Stimulated activated CD8-positive, alpha-beta memory T cell treated with anti-CD3 and anti-CD28 coated beads, Interleukin-15, amount 100 ng/mL, for 48 hours (primary cell): ENCODE measurements around the gene GRB2.
"Not testable (repeated sequence)": the region's sequence is repeated elsewhere in the genome, so short reads cannot be mapped to it uniquely, and the experiment has no call there.

Experiments used
- DNase-seq, 2 donors: peaks; one replicate each; pipeline ENCODE4 v3.0.0-alpha.2; 2020; ENCODE audit warnings: low read depth in 2 of 2

GRB2 gene

DNA sequence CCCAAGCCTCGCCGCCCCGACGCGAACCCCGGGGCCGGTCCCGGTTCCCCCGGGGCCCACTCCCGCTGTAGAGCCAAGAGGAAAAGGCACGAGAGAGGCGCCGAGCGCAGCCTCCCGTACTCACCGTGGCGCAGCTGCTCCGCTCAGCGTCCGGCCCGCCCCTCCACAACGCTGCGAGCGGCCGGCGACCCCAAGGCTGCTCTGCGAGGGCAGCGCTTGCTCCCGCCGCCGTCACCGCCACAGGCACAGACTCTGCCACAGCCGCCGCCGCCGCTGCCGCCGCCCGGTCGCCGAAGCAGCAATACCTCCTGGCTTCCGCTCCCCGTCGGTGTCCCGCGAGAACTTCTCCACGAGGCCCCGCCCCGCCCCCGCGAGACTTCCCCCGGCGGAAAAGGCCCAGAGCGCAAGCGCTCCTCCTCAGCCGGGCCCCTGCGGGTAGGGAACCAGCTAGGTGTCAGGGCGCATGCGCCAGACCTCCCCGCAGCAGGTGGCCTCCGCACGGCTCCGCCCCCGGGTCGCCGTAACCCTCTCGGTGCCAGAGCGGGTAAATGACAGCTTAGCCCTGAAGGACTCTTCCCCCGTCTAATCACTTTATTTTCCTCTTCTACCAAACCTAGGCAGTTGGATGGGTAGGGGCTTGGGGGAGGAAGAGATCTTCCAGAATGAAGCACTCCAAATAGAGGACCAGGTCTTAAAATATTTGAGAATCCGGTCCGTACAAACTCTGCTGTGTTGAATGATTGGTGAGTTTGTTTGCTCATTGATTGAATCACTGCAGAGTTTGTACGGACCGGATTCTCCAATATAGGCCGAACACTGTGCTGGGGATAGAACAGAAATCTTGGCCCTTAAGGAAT lies at the start of gene GRB2:
Gene GRB2 (minus strand): TSS at position 314 of the 857 bp plus-strand sequence. CDS start 12,050 bp downstream, outside the sequence.
- DNase-seq, result peak; percentile 100

DNA sequence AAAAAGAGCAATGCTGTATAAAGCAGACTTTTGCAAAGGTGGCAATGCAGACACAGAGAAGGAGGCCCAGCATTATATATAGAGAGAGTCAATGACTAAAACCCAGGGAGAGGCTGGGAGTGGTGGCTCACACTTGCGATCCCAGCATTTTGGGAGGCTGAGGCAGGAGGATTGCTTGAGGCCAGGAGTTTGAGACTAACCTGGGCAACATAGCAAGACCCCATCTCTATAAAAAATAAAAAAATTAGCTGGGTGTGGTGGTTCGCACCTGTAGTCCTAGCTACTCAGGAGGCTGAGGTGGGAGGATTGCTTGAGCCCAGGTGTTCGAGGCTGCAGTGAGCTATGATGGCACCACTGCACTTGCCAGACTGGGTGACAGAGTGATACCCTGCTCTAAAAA lies 49.2 kb upstream of the GRB2 start:
- not testable (repeated sequence) for DNase-seq

DNA sequence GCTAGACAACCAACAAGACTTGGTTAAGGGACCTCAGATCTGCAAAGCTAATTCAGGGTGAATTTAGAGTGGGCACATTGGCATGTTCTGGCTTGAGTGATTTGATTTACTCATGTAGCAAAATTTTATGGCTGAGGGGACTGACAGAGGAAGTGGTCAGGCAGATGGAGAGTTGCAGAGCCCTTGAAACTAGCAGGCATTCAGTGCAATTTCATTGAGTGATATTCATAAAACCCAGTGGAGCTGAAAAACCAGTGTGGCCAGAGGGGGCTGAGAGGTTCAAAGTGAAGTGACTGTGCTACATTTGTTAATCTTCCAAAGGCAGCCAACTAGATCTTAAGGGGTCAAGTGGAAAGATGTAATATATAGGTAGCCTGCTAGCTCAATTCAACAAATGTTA lies 48.7 kb upstream of the GRB2 start:
- no peak for DNase-seq

GRCh38 chr17:75450270-75450669 lies 44.8 kb upstream of the GRB2 start:
- no peak for DNase-seq

- no peak for DNase-seq
Measured at GRCh38 chr17:75447951-75448856, 42.7 kb upstream of the GRB2 start.

- DNase-seq, result not testable (repeated sequence)
Measured at GRCh38 chr17:75445896-75446295, 40.4 kb upstream of the GRB2 start.

GRCh38 chr17:75445296-75445695 lies 39.8 kb upstream of the GRB2 start:
- DNase-seq, result no peak

DNA sequence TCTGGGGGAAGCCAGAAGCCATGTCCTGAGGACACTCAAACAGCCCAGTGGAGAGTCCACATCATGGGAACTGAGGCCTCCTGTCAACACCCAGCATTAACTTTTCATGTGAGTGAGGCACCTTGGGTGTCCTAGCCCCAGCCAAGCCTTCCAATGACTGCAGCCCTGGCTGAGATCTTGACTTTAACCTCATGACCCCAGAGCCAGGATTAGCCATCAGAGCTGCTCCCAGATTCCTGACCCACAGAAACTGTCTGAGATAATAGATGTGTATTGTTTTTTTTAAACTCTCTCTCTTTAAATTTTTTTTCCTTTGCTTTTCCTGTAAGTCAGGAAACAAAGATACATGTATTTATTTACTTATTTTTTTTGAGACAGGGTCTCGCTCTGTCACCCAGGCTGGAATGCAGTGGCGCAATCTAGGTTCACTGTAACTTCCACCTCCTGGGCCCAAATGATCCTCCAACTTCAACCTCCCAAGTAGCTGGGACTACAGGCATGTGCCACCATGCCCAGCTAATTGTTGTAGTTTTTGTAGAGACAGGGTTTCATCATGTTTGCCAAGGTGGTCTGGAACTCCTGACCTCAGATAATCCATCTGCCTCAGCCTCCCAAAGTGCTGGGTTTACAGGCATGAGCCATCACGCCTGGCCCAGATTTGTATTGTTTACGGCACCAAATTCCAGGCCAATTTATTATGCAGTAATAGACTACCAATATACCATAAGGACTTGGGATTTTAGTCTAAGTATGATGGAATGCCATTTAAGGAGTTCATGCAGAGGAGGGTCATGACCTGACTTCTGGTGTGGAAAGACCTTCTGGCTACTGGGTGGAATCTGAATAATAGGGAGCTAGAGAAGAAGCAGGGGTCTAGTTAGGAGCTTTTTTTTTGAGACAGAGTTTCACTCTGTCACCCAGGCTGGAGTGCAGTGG lies 37.0 kb upstream of the GRB2 start:
- no peak for DNase-seq

DNA sequence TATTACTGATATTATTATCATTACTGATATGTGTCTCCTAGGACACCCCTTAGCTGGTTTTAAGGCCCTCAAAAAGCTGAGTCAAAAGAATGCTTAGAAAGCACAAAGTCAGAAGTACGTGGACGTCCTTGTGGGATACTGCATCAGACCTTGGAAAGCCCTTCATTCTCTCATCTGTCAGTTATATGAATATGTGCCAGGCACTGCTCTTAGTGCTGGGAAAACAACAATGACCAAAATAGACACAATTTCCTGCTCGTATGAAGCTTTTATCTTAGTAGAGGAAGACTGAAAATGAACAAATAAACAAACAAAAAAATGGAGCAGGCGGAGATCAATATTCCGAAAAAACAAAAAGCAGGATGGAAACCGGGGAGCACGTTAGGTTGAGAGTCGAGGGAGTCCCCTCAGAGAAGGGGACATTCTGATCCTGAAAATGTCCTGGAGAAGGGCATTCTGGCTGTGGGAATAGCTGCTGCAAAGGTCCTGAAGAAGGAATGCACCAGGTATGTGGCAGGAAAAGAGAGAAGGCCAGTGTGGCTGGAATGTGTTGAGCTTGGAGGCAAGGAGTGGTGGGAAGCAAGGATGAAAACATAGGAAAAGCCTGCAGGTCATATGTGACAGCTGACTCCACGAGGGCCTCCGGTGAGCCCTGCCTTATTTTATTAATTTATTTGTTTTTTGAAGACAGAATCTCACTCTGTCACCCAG lies 35.4 kb upstream of the GRB2 start:
- DNase-seq, result no peak

GRCh38 chr17:75439287-75439686 lies 33.8 kb upstream of the GRB2 start:
- no peak for DNase-seq

GRCh38 chr17:75437404-75437803 lies 31.9 kb upstream of the GRB2 start:
- DNase-seq, result not testable (repeated sequence)

GRCh38 chr17:75434433-75434832 lies 29.0 kb upstream of the GRB2 start:
- not testable (repeated sequence) for DNase-seq

GRCh38 chr17:75433218-75433783 lies 27.8 kb upstream of the GRB2 start:
- DNase-seq, result no peak

DNA sequence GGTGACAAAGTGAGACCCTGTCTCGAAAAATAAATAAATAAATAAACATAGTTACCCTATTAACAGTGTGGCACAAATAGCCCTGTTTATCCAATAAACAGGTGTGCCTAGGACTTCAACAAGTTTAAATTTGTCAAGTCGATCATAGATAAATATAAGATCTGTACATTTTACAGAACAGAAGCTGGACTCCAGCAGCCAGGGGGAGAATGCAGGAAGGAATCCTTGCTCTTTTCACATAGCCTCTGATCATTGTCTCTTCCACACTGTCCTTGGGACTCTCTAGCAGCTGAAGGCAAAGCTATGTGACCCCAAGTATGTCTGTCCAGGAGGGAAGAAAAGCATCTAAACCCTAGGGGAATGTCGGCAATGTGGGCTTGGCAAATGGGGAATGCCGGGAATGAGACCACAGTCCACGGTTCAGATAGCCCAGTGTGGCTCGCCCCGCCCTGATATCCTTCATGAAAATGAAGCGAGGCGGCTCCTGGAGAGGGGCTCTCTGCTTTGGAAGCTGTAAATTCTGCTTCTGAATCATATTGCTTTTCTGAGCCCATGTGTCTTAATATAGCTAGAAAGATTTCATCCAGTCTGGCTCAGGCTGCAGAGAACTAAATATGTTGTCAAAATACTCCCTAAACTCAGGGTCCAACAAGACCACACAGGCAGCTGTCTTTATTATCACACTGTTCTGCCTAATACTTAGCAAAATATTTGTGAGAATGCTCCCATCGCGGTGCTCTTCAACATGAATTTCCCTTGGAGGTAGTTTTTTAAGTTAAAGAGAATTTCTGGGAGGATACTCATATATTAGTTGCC lies 24.9 kb upstream of the GRB2 start:
- no peak for DNase-seq

DNA sequence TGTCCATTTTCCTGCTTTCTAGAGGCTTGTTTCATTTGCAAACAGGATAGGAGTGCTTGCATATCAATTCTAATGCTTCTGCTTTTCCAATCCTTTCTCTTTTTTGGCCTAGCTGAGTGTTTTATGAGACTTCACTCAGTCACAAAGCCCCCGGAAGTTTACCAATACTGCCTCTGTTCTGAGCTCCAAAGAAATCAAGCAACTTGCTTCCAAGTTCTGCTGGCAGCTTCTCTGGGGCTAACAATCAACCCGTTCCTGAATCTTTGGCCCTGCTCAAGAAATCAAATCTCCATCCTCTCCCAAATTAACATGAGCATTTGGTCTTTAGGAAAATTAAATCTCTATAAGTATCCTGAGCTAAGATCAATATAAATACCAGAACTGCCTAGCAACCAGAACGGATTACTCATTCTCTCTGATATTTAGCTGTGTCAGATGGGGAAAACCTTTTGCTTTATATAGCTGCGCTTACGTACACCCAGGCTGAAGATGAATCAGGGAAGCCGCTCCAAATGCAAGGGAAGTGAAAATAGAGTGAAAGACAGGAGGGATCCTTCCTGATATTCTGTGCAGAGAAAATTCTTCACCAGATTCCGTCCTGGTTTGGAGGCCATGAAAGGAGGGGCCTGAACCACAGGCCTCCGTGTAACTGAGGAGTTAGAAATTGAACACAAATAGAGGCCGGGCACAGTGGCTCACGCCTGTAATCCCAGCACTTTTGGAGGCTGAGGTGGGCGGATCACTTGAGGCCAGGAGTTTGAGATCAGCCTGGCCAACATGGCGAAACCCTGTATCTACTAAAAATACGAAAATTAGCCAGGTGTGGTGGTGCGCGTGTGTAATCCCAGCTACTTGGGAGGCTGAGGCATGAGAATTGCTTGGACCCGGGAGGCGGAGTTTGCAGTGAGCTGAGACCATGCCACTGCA lies 23.3 kb upstream of the GRB2 start:
- no peak for DNase-seq

DNA sequence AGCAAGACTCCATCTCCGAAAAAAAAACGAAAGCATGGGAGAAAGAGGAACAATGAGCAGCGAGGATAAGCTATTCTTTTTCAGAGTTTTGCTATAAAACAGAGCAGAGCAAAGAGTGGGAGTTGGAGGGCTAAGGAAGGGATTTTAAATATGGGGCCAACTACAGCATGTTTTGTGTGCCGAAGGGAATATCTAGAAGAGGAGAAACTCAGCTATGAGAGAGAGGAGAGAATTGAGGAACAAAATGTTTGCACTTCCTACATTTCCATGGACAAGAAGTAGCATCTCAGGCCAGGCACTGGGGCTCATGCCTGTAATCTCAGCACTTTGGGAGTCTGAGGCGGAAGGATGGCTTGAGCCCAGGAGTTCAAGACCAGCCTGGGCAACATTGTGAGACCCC lies 13.1 kb upstream of the GRB2 start:
- DNase-seq, result no peak

DNA sequence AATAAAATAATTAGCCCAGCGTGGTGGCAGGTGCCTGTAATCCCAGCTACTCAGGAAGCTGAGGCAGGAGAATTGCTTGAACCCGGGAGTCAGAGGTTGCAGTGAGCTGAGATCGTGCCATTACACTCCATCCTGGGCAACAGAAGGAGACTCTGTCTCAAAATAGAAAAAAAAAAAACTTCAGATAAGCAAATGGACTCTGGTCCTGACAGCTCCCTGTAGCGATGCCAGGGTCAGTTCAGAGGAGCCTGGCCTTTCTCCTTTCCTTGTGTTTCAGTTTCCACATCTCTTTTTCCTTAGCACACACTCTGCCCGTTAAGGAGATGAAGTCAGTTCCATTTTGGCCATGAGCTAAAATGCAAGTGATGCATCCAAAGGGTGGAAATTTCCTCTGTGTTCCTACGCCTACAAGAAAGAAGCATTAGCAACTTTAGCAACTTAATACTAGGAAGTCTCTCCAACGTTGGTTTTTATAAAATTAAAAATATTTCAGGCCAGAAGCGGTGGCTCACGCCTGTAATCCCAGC lies 11.6 kb upstream of the GRB2 start:
- no peak for DNase-seq

DNA sequence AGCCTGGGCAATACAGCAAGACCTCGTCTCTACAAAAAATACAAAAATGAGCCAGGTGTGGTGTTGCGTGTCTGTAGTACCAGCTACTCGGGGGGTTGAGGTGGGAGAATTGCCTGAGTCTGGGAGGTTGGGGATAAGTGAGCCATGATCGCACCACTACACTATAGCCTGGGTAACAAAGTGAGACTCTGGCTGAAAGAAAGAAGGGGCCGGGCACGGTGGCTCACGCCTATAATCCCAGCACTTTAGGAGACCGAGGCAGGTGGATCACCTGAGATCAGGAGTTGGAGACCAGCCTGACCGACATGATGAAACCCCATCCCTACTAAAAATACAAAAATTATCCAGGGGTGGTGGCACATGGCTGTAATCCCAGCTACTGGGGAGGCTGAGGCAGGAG lies 10.5 kb upstream of the GRB2 start:
- no peak for DNase-seq
